ENCODE data around the gene TTC24.

The TTC24 gene

DNA sequence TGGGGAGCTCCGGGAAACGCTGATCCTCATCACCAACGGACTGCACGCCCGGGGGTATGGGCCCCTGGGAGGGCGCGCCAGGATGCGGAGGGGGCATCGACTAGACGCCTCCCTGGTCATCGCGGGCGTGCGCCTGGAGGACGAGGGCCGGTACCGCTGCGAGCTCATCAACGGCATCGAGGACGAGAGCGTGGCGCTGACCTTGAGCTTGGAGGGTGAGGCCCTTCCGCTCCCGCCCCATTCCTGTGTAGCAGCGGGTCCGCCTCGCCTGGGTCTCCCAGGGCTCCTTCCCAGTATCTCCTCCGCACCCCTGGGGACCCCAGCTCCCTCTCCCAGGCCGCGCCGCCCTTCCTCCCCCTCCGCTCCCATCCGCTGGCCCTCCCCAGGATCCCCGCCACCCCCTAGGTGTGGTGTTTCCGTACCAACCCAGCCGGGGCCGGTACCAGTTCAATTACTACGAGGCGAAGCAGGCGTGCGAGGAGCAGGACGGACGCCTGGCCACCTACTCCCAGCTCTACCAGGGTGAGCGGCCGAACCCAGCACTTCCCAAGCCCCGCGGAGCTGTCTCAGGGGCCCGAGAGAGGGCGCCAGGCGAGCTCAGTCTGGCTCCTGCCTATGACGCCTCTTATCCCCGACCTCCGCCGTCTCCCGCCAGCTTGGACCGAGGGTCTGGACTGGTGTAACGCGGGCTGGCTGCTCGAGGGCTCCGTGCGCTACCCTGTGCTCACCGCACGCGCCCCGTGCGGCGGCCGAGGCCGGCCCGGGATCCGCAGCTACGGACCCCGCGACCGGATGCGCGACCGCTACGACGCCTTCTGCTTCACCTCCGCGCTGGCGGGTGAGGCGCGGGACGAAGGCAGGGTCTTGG is 44.7 kb downstream of the TTC24 start:
- TF ChIP-seq ZFP30 (CRISPR knock-in tag; IDR thresholded peaks at IDR 0.05) (no peak), PPARA (CRISPR knock-in tag; IDR thresholded peaks at IDR 0.05; ENCODE audit: borderline replicate concordance) (no peak), BACH2 (CRISPR knock-in tag; IDR thresholded peaks at IDR 0.05; ENCODE audit: borderline replicate concordance) (no peak), ZNF8 (CRISPR knock-in tag; IDR thresholded peaks at IDR 0.05) (no peak), RARB (CRISPR knock-in tag; IDR thresholded peaks at IDR 0.05) (no peak), GLIS3 (CRISPR knock-in tag; IDR thresholded peaks at IDR 0.05) (no peak), ZNF70 (CRISPR knock-in tag; IDR thresholded peaks at IDR 0.05) (no peak), TOX (CRISPR knock-in tag; IDR thresholded peaks at IDR 0.05; ENCODE audit: borderline replicate concordance) (no peak), ZFP3 (CRISPR knock-in tag; IDR thresholded peaks at IDR 0.05) (no peak), TCF4 (CRISPR knock-in tag; IDR thresholded peaks at IDR 0.05; ENCODE audit: borderline replicate concordance) (no peak), POU6F1 (CRISPR knock-in tag; IDR thresholded peaks at IDR 0.05; ENCODE audit: borderline replicate concordance, low read depth) (no peak), TSHZ2 (CRISPR knock-in tag; IDR thresholded peaks at IDR 0.05) (no peak), ARNTL (CRISPR knock-in tag; IDR thresholded peaks at IDR 0.05; ENCODE audit: borderline replicate concordance, low read depth) (no peak), ISL1 (CRISPR knock-in tag; IDR thresholded peaks at IDR 0.05) (no peak), OSR1 (CRISPR knock-in tag; IDR thresholded peaks at IDR 0.05) (no peak), SNAI2 (CRISPR knock-in tag; IDR thresholded peaks at IDR 0.05) (no peak), CSDC2 (CRISPR knock-in tag; IDR thresholded peaks at IDR 0.05) (no peak)
- TF ChIP-seq, protein P1, sequence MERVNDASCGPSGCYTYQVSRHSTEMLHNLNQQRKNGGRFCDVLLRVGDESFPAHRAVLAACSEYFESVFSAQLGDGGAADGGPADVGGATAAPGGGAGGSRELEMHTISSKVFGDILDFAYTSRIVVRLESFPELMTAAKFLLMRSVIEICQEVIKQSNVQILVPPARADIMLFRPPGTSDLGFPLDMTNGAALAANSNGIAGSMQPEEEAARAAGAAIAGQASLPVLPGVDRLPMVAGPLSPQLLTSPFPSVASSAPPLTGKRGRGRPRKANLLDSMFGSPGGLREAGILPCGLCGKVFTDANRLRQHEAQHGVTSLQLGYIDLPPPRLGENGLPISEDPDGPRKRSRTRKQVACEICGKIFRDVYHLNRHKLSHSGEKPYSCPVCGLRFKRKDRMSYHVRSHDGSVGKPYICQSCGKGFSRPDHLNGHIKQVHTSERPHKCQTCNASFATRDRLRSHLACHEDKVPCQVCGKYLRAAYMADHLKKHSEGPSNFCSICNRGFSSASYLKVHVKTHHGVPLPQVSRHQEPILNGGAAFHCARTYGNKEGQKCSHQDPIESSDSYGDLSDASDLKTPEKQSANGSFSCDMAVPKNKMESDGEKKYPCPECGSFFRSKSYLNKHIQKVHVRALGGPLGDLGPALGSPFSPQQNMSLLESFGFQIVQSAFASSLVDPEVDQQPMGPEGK (CRISPR knock-in tag; IDR thresholded peaks at IDR 0.05; ENCODE audit: borderline replicate concordance) = no peak
- peak; percentile 89 for ATAC-seq

GRCh38 chr1:156624814-156625435 is 45.4 kb downstream of the TTC24 start:
- peak; percentile 8; the same call in 2 of the 3 replicates for ATAC-seq
- TF ChIP-seq, protein P1 (CRISPR knock-in tag; IDR thresholded peaks at IDR 0.05; ENCODE audit: borderline replicate concordance) = no peak
- TF ChIP-seq, protein P2, sequence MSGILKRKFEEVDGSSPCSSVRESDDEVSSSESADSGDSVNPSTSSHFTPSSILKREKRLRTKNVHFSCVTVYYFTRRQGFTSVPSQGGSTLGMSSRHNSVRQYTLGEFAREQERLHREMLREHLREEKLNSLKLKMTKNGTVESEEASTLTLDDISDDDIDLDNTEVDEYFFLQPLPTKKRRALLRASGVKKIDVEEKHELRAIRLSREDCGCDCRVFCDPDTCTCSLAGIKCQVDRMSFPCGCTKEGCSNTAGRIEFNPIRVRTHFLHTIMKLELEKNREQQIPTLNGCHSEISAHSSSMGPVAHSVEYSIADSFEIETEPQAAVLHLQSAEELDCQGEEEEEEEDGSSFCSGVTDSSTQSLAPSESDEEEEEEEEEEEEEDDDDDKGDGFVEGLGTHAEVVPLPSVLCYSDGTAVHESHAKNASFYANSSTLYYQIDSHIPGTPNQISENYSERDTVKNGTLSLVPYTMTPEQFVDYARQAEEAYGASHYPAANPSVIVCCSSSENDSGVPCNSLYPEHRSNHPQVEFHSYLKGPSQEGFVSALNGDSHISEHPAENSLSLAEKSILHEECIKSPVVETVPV (CRISPR knock-in tag; IDR thresholded peaks at IDR 0.05) = no peak
- TF ChIP-seq CSDC2 (CRISPR knock-in tag; IDR thresholded peaks at IDR 0.05) (no peak), ESRRG (CRISPR knock-in tag; IDR thresholded peaks at IDR 0.05) (no peak), GLIS3 (CRISPR knock-in tag; IDR thresholded peaks at IDR 0.05) (no peak), RARB (CRISPR knock-in tag; IDR thresholded peaks at IDR 0.05) (no peak), PPARA (CRISPR knock-in tag; IDR thresholded peaks at IDR 0.05; ENCODE audit: borderline replicate concordance) (no peak), BACH2 (CRISPR knock-in tag; IDR thresholded peaks at IDR 0.05; ENCODE audit: borderline replicate concordance) (no peak), ARNTL (CRISPR knock-in tag; IDR thresholded peaks at IDR 0.05; ENCODE audit: borderline replicate concordance, low read depth) (no peak), ISL1 (CRISPR knock-in tag; IDR thresholded peaks at IDR 0.05) (no peak), ZC3H10 (CRISPR knock-in tag; IDR thresholded peaks at IDR 0.05) (no peak)
- TF ChIP-seq, protein P3, sequence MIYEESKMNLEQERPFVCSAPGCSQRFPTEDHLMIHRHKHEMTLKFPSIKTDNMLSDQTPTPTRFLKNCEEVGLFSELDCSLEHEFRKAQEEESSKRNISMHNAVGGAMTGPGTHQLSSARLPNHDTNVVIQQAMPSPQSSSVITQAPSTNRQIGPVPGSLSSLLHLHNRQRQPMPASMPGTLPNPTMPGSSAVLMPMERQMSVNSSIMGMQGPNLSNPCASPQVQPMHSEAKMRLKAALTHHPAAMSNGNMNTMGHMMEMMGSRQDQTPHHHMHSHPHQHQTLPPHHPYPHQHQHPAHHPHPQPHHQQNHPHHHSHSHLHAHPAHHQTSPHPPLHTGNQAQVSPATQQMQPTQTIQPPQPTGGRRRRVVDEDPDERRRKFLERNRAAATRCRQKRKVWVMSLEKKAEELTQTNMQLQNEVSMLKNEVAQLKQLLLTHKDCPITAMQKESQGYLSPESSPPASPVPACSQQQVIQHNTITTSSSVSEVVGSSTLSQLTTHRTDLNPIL (CRISPR knock-in tag; IDR thresholded peaks at IDR 0.05; ENCODE audit: low read depth) = no peak

All from SK-N-SH treated with all-trans-retinoic acid at 6 μM for 48 hours (cell line).